MM.1S (cell line): Measurements from ENCODE around the gene KDELR1.

Experiments
- DNase-seq: peaks from one replicate; pipeline ENCODE4 v3.0.0-alpha.2; 2015
- H2AFZ ChIP-seq: fragments of 300-600 bp; sonication (generic); 2 replicates; pipeline ENCODE4 v1.6.0; 2016; ENCODE audit warnings: antibody characterized with exemption, low read length
- H3F3A ChIP-seq: fragments of 300-600 bp; sonication (generic); 2 replicates; pipeline ENCODE4 v1.6.1; 2016; ENCODE audit warnings: mild to moderate bottlenecking, antibody characterized with exemption, low read length, moderate library complexity, mixed read lengths; ENCODE audit not compliant: insufficient read depth
- H3K27ac ChIP-seq: fragments of 300-600 bp; sonication (generic); 2 replicates; pipeline ENCODE4 v1.5.1; 2016; ENCODE audit warnings: mild to moderate bottlenecking, low read length
- H3K27me3 ChIP-seq: fragments of 300-600 bp; sonication (generic); replicated peaks from 2 replicates; pipeline ENCODE4 v1.6.0; 2016; ENCODE audit warnings: low read length; ENCODE audit not compliant: insufficient read depth
- H3K36me3 ChIP-seq: fragments of 300-600 bp; sonication (generic); replicated peaks from 2 replicates; pipeline ENCODE4 v1.6.1; 2016; ENCODE audit warnings: mild to moderate bottlenecking, low read length, mixed read lengths; ENCODE audit not compliant: insufficient read depth
- H3K4me1 ChIP-seq: fragments of 300-600 bp; sonication (generic); 2 replicates; pipeline ENCODE4 v1.6.1; 2016; ENCODE audit warnings: low read length, mixed read lengths
- H3K4me2 ChIP-seq: fragments of 300-600 bp; sonication (generic); 2 replicates; pipeline ENCODE4 v1.6.0; 2016; ENCODE audit warnings: low read depth, low read length
- H3K4me3 ChIP-seq: fragments of 300-600 bp; sonication (generic); 2 replicates; pipeline ENCODE4 v1.5.1; 2016; ENCODE audit warnings: low read length, mixed read lengths
- H3K79me2 ChIP-seq: fragments of 300-600 bp; sonication (generic); 2 replicates; pipeline ENCODE4 v1.6.1; 2016; ENCODE audit warnings: mixed run types, low read length, mixed read lengths
- H3K9ac ChIP-seq: fragments of 300-600 bp; sonication (generic); 2 replicates; pipeline ENCODE4 v1.6.1; 2016; ENCODE audit warnings: low read length, mixed read lengths
- H3K9me2 ChIP-seq: fragments of 300-600 bp; sonication (generic); replicated peaks from 2 replicates; pipeline ENCODE4 v1.6.1; 2016; ENCODE audit warnings: mild to moderate bottlenecking, low read length, mixed read lengths; ENCODE audit not compliant: insufficient read depth
- H3K9me3 ChIP-seq: fragments of 300-600 bp; sonication (generic); replicated peaks from 2 replicates; pipeline ENCODE4 v1.6.1; 2016; ENCODE audit warnings: mild to moderate bottlenecking, low read length, mixed read lengths; ENCODE audit not compliant: insufficient read depth
- H4K20me1 ChIP-seq: fragments of 300-600 bp; sonication (generic); 2 replicates; pipeline ENCODE4 v1.6.1; 2016; ENCODE audit warnings: mild to moderate bottlenecking, low read length, moderate library complexity, mixed read lengths; ENCODE audit not compliant: insufficient read depth
- CTCF ChIP-seq: fragments of 300-600 bp; sonication (generic); IDR thresholded peaks from 2 replicates; pipeline ENCODE4 v1.5.1; 2016; ENCODE audit warnings: antibody characterized with exemption, low read length, mixed read lengths
- EZH2 ChIP-seq: fragments of 300-600 bp; sonication (generic); optimal IDR thresholded peaks from 2 replicates; pipeline ENCODE3; 2017; ENCODE audit warnings: low read depth, mild to moderate bottlenecking, antibody characterized with exemption, low read length, mixed read lengths
- EZH2phosphoT487 ChIP-seq: fragments of 300-600 bp; sonication (generic); IDR thresholded peaks from 2 replicates; pipeline ENCODE4 v1.6.1; 2018; ENCODE audit warnings: antibody characterized with exemption, low read length

The KDELR1 gene

GRCh38 chr19:48397263-48398101 lies 6.1 kb upstream of the KDELR1 start:
- H3K9me2 ChIP-seq: no peaks in the 10 kb centered on the region
- TF ChIP-seq EZH2: no peak
- no peak for TF ChIP-seq EZH2phosphoT487
- TF ChIP-seq CTCF: no peak
- peak overlapping the region; percentile 76 for H3K4me3 ChIP-seq
- no peaks in the 10 kb centered on the region for H4K20me1 ChIP-seq
- peaks cover 50% of the 10 kb centered on the region for H3K27me3 ChIP-seq
- H3K4me1 ChIP-seq: peaks cover 17% of the 10 kb centered on the region
- no peaks in the 10 kb centered on the region for H3K36me3 ChIP-seq
- H3K79me2 ChIP-seq: peaks cover 6% of the 10 kb centered on the region; the same call in 1 of the 2 replicates
- H3K27ac ChIP-seq: no peak overlapping the region
- peak overlapping the region; percentile 63 for H2AFZ ChIP-seq
- DNase-seq: no peak
- H3K9me3 ChIP-seq: no peaks in the 10 kb centered on the region
- peak overlapping the region; percentile 78 for H3K9ac ChIP-seq
- H3F3A ChIP-seq: peaks cover 17% of the 10 kb centered on the region
- peak overlapping the region; percentile 99 for H3K4me2 ChIP-seq

GRCh38 chr19:48396824-48397176 lies 5.4 kb upstream of the KDELR1 start:
- Histone ChIP-seq H3K9me2 (no peaks in the 10 kb centered on the region), H3K27me3 (peaks cover 51% of the 10 kb centered on the region), H2AFZ (no peak overlapping the region), H3F3A (peaks cover 17% of the 10 kb centered on the region), H3K4me2 (no peak overlapping the region), H3K79me2 (peaks cover 6% of the 10 kb centered on the region; the same call in 1 of the 2 replicates), H4K20me1 (no peaks in the 10 kb centered on the region), H3K27ac (no peak overlapping the region), H3K4me1 (peaks cover 17% of the 10 kb centered on the region), H3K9me3 (no peaks in the 10 kb centered on the region), H3K4me3 (no peak overlapping the region), H3K36me3 (no peaks in the 10 kb centered on the region), H3K9ac (no peak overlapping the region)
- DNase-seq: no peak
- no peak for TF ChIP-seq EZH2phosphoT487
- TF ChIP-seq EZH2: no peak
- no peak for TF ChIP-seq CTCF

- TF ChIP-seq EZH2: no peak
- no peak for TF ChIP-seq CTCF
- TF ChIP-seq EZH2phosphoT487: no peak
- peaks cover 17% of the 10 kb centered on the region for H3F3A ChIP-seq
- H3K9ac ChIP-seq: no peak overlapping the region
- no peaks in the 10 kb centered on the region for H3K9me2 ChIP-seq
- H2AFZ ChIP-seq: no peak overlapping the region
- H3K9me3 ChIP-seq: no peaks in the 10 kb centered on the region
- no peak overlapping the region for H3K27ac ChIP-seq
- no peaks in the 10 kb centered on the region for H3K36me3 ChIP-seq
- H3K4me1 ChIP-seq: peaks cover 17% of the 10 kb centered on the region
- no peak for DNase-seq
- H4K20me1 ChIP-seq: no peaks in the 10 kb centered on the region
- peaks cover 10% of the 10 kb centered on the region for H3K79me2 ChIP-seq
- H3K4me2 ChIP-seq: no peak overlapping the region
- H3K27me3 ChIP-seq: peaks cover 51% of the 10 kb centered on the region
- H3K4me3 ChIP-seq: no peak overlapping the region
Measured at GRCh38 chr19:48396016-48396823, 4.9 kb upstream of the KDELR1 start.
